GM18499 (cell line): ENCODE data around the gene SORCS2.
"Not testable (repeated sequence)": the region's sequence is repeated elsewhere in the genome, so short reads cannot be mapped to it uniquely, and the experiment has no call there.

Experiments
- ATAC-seq: cut with Tn5 transposase; IDR thresholded peaks from one replicate; pipeline ENCODE4 v1.9.1; 2021; ENCODE audit warnings: moderate number of reproducible peaks; ENCODE audit not compliant: insufficient read depth, unreplicated experiment

The SORCS2 gene

DNA sequence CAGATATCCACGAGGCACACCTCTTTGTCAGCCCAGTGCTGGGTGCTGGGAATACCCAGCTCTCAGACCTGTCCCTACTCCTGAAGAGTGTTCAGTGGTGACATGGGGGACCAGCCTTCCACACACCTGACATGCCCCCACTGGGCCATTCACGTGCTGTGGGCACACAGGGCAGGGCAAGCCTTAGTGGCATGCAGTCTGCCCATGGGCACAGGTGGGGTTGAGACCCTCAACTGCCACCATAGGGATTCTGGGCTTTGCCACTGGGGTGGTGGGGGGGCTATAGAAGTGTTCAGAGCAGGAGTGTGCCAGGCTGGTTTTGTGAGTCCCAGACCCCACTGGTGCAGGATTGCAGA is 259.1 kb downstream of the SORCS2 start:
- ATAC-seq = no peak

- ATAC-seq = no peak
Measured at GRCh38 chr4:7451800-7452199, 259.5 kb downstream of the SORCS2 start.

GRCh38 chr4:7452802-7453201 is 260.5 kb downstream of the SORCS2 start:
- not testable (repeated sequence) for ATAC-seq

GRCh38 chr4:7457201-7458065 is 265.1 kb downstream of the SORCS2 start:
- no peak for ATAC-seq

GRCh38 chr4:7458066-7458425 is 265.7 kb downstream of the SORCS2 start:
- no peak for ATAC-seq

- ATAC-seq = no peak
Measured at GRCh38 chr4:7458477-7458876, 266.1 kb downstream of the SORCS2 start.

DNA sequence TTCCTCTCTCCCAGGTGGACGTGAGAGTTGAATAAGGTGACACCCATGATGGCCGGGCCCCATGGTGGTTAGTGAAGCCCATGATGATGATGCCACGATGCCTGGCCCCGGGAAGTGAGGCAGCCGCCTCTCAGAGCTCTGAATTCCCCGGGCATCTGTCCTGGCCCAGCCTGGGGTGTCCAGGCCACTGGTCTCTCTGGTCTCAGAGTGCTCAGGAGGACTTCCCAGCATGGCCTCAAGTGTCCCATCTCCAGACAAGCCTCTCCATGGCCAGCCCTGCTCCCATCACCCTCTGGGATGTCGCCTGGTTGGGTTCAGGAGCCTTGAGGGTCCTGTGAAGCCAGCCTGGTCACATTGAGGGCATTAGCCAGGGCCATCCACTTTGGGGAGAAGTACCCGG is 267.1 kb downstream of the SORCS2 start:
- no peak for ATAC-seq

DNA sequence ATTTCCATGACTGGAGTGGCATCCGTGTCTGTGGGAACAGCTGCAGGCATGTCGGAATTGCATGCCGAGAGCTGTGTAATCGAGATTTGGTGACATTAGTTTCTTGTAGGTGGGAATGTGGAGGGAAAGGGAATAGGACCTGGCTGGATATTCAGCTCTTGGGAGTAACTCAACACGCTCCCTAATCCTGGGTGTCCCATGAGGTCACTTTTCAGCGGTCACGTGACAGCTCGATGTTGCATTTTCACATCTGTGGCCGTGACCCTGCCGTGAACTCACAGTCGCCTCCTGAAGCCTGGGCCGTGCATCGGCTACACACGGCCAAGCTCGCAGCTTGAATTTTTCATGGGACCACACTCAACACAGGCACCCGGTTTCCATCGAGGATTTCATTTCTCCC is 268.2 kb downstream of the SORCS2 start:
- ATAC-seq = no peak

- ATAC-seq = no peak
Measured at GRCh38 chr4:7461230-7461629, 268.9 kb downstream of the SORCS2 start.

DNA sequence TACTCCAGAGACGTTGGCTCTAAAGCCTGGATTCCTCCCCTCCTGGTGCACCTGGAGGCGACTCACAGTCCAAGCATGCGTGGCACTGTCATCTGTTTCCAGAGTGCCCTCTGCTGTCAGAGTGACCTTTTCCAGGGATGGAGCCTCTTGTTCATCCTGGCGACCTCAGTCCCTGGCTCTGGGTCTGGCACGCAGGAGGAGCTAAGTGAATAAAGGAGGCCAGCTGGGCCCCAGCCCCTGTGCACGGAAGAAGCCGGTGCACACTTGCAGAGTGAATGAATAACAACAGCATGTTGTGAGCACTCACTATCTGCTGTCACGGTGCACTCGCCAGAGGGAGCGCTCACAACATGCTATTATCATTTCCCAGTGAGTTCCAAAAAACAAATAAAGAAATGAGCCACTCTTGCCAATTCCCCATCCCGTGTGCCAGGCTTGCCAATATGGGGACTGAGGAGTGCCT is 270.2 kb downstream of the SORCS2 start:
- no peak for ATAC-seq

GRCh38 chr4:7463566-7464258 is 271.4 kb downstream of the SORCS2 start:
- no peak for ATAC-seq

- ATAC-seq = no peak
Measured at GRCh38 chr4:7464259-7464655, 271.9 kb downstream of the SORCS2 start.

DNA sequence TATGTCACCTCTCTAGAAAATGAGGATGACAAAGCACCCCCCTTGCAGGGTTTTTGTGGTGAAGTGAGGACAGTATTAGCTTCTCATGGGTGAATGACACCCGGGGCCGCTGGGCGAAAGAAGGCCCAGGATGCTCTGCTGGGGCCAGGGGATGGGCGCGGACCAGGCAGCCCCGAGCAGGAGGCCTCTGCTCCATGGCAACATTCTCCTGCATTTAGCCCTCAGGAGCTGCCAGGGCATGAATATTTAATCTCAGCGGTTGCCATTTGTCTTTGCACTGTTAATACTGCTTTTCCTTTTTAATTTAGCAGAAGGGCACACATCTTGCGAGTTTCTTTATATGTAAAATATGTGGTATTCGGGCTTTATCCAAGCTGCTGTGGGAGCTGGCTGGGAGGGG is 272.7 kb downstream of the SORCS2 start:
- no peak for ATAC-seq

GRCh38 chr4:7466215-7466614 is 273.9 kb downstream of the SORCS2 start:
- no peak for ATAC-seq

DNA sequence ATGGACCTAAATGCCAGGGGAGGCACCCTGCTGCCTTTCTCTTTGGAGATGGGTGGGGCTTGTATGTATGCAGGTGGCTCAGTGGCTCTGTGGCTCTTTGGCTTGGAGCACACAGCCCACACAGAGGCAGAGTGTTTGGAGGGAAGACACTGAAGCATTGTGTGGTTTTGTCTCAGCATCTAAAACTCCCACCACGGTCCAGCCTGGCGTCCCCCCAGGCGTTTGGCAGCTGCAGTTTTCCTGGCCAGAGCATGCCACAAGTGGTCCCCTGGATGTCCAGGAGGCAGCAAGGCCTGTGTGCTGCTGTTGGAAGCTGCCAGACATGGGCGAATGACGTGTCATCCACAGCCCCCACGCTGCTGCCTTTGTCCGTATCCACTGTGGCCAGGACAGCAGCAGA is 274.6 kb downstream of the SORCS2 start:
- no peak for ATAC-seq

DNA sequence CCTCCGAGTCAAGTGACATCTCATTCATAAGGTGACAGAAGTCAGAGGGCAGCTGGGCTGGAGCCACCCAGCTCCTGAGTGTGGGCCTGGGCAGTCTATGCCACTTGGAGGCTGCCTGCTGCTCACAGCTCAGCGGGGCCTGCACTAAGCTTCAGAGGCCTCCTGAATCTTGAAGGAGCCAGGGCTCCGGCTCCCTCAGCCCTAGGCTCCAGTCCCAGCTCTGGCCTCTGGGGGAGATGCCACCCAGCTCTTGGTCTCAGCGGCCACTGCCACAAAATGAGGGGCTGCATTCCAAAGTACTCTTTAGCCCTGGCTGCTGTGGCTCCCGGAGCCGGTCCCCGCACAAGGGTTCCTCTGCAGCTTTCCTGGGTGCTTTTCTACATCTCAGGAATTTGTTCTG is 275.1 kb downstream of the SORCS2 start:
- no peak for ATAC-seq

DNA sequence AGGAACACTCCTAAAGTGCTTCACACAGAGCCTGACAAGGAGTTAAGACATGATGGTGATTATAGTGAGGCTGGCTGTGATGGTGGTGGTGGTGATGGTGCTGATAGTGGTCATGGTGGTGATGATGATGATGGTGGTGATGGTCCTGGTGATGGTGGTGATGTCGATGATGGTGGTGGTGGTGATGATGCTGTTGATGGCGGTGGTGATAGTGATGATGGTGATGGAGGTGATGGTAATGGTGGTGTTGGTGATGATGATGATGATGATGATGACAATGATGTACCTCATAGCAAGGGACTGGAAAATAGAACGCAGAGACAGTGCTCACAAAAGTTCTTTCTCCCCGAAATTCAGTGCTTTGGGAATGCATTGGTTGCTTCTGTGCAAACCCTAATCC is 276.7 kb downstream of the SORCS2 start:
- no peak for ATAC-seq

DNA sequence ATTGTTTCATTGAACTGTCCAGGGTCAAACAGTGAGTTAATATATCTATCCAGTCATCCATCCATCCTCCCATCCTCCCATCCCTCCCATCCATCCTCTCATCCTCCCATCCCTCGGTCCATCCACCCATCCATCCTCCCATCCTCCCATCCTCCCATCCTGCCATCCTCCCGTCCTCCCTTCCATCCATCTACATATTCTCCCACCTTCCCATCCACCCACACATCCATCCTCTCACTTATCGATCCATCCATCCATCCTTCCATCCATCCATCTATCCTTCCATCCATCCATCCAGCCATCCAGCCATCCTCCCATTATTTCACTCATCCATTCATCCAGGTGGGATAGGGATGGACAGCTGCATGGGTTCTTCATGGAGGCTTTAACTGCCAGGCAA is 277.8 kb downstream of the SORCS2 start:
- no peak for ATAC-seq

- ATAC-seq = no peak
Measured at GRCh38 chr4:7470522-7471128, 278.3 kb downstream of the SORCS2 start.

DNA sequence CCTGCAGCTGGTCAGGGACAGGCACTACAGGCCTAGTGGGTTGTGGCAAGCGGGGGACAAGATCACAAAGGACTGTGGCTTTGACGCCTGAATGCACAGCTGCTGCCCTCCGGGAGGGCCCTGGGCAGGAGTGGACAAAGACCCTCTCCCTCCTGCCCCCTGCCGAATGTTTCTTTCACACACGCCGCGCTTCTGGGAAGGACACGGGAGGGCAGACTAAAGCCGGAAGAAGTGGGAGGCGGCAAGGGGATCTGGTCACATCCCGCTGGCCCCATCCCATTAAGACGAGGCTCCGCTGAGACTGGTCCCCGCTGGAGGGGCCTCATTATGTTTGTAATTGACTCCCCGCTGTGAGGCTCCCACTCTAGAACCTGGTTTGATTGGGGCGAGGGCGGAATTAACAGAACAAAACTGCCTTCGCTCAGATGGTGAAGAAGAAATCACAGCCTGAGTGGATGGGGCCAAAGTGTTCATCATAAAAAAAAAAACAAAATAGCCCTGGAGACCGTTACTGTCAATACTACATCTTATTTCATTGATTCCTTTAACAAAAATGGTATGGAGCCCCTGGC is 280.2 kb downstream of the SORCS2 start:
- ATAC-seq = no peak

DNA sequence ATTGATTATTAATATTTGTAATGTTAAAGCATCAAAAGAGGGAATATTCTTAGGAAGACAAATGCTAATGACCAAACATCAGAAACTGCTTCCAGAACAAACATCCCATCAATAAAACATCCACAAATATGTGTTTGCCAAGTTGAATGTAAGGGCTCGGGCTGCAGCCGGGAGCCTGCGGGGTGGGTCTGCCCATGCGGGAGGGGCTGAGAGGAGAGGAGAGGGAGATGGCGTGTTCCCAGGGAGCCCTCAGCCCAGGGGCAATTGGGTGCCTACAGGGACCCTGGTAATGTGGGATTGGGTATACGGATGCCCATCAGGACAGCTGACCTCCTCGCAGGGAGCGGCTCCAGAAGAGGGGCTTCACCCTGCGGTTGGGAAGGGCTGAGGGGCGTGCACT is 280.7 kb downstream of the SORCS2 start:
- ATAC-seq = no peak
